ENCODE data around the gene LAGE3. TPM values are rescaled to one million over a fixed set of nuclear protein-coding genes. Genes with fewer than 3 reads are reported as not detected.

LAGE3 gene
- total and polyA plus RNA-seq, 2 of the 13 experiments (the other 11 are each of a cell fraction or from before 2014, with no cell fraction given), result 7.6 to 12.7 TPM

- peaks cover 5 to 6% of the 10 kb centered on the region in 2 experiments; a peak in 1 of 5 replicates for H3K36me3 ChIP-seq (replicated peaks in 1 of 2; ENCODE audit: control insufficient read depth in 1 of 2, insufficient read depth in 2 of 2, low read length in 2 of 2)
- no peaks in the 10 kb centered on the region for H3K27me3 ChIP-seq (ENCODE audit: control insufficient read depth in 1 of 2, insufficient read depth in 2 of 2, low read length in 2 of 2)
- intact Hi-C loops (cut with micrococcal nuclease; ENCODE audit: unreplicated experiment), result no loop called here
- DNase-seq (ENCODE audit: low spot score) (no peak), ATAC-seq (no peak), FAIRE-seq (no peak)
- CTCF ChIA-PET (ENCODE audit: low intra/inter-chr PET ratio, low total read pairs), result no interaction called here
- no peak overlapping the region for H2AFZ ChIP-seq (ENCODE audit: low read length)
- POLR2A ChIA-PET, result interaction anchor here (1.0 kb wide), 1 partner anchor 9 kb away, joined by 4 read pairs; the partner anchor contains the start of gene LAGE3
- H3K9me3 ChIP-seq (ENCODE audit: low read length), result no peaks in the 10 kb centered on the region
- H3K79me2 ChIP-seq (ENCODE audit: insufficient read depth, low read length), result no peaks in the 10 kb centered on the region
- H3K27ac ChIP-seq (ENCODE audit: extremely low read length, insufficient read depth, low read length), result no peak overlapping the region
- in situ Hi-C loops (cut with HindIII; ENCODE audit: extremely low pct_ligation_motif_present, low pct_unique_long_range_greater_than_20kb), result no loop called here
- no peaks in the 10 kb centered on the region for H4K20me1 ChIP-seq (ENCODE audit: insufficient read depth, low read length)
- no peak overlapping the region for H3K9ac ChIP-seq (ENCODE audit: insufficient read depth, low read depth, low read length)
- no peak overlapping the region for H3K4me3 ChIP-seq (replicated peaks in 1 of 3; ENCODE audit: insufficient read depth in 1 of 3, low read depth in 2 of 3, low read length in 3 of 3)
- no CpG with 5 or more reads among the region's 18 CpGs for WGBS (ENCODE audit: low lambda C conversion rate)
- TF ChIP-seq ZNF629 (CRISPR knock-in tag; conservative IDR thresholded peaks at IDR 0.05) (no peak), E2F1 (CRISPR knock-in tag; IDR thresholded peaks at IDR 0.05) (no peak), POGZ (CRISPR knock-in tag; IDR thresholded peaks at IDR 0.05) (no peak), RARA (CRISPR knock-in tag; IDR thresholded peaks at IDR 0.05) (no peak), STAG1 (CRISPR knock-in tag; IDR thresholded peaks at IDR 0.05) (no peak), ZNF432 (CRISPR knock-in tag; IDR thresholded peaks at IDR 0.05; ENCODE audit: borderline replicate concordance) (no peak), HNRNPL (IDR thresholded peaks at IDR 0.05; ENCODE audit: low read depth, low read length) (no peak), XBP1 (CRISPR knock-in tag; IDR thresholded peaks at IDR 0.05) (no peak), TSC22D2 (CRISPR knock-in tag; IDR thresholded peaks at IDR 0.05; ENCODE audit: borderline replicate concordance) (no peak)
- BruUV-seq (replicated peaks), result no TSS peak
- H3K4me2 ChIP-seq (ENCODE audit: low read depth, low read length), result no peak overlapping the region
- peaks cover 12% of the 10 kb centered on the region; the same call in 1 of the 2 replicates for H3K4me1 ChIP-seq (ENCODE audit: insufficient read depth, low read length)
Measured at GRCh38 chrX:154469880-154470279, 9.2 kb downstream of the LAGE3 start.
